GM12878 (cell line): ENCODE data around the gene EIF3D. TPM values are rescaled to one million over a fixed set of nuclear protein-coding genes. Genes with fewer than 3 reads are reported as not detected.

Experiments used
- ATF7 ChIP-seq: fragments of 450-650 bp; IDR thresholded peaks from 2 replicates; pipeline ENCODE4 v1.6.1; 2016; ENCODE audit warnings: low read depth, mild to moderate bottlenecking
- BACH1 ChIP-seq: fragments of 450-650 bp; IDR thresholded peaks from 2 replicates; pipeline ENCODE4 v1.6.1; 2017; ENCODE audit warnings: mild to moderate bottlenecking, borderline replicate concordance
- BCL3 ChIP-seq: IDR thresholded peaks from 2 replicates; pipeline ENCODE4 v1.6.1; 2011; ENCODE audit warnings: borderline replicate concordance, low read depth, mild to moderate bottlenecking, moderate library complexity, low read length; ENCODE audit not compliant: insufficient read depth, poor library complexity, severe bottlenecking
- BMI1 ChIP-seq: fragments of 450-650 bp; IDR thresholded peaks from 2 replicates; pipeline ENCODE4 v1.6.1; 2016; ENCODE audit warnings: mild to moderate bottlenecking, moderate library complexity, borderline replicate concordance
- CREB1 ChIP-seq: IDR thresholded peaks from 2 replicates; pipeline ENCODE4 v1.6.1; 2012; ENCODE audit warnings: low read depth, mild to moderate bottlenecking, inconsistent platforms
- CREM ChIP-seq: IDR thresholded peaks from 2 replicates; pipeline ENCODE4 v1.6.1; 2014; ENCODE audit warnings: antibody characterized with exemption, low read depth
- EGR1 ChIP-seq, 2 experiments: IDR thresholded peaks; 1 replicate in 1 of 2; 2 replicates in 1 of 2; pipeline ENCODE4 v1.6.1; 2011 to 2012; ENCODE audit warnings: low read depth in 2 of 2, low read length in 2 of 2, borderline replicate concordance in 1 of 2, mild to moderate bottlenecking in 1 of 2, moderate library complexity in 1 of 2
- ESRRA ChIP-seq: IDR thresholded peaks from 2 replicates; pipeline ENCODE4 v1.6.1; 2012; ENCODE audit warnings: mild to moderate bottlenecking, low read length, improper control_type of control experiment
- ETV6 ChIP-seq, 2 experiments: fragments of 450-650 bp in 1 of 2; IDR thresholded peaks in 1 of 2; conservative IDR thresholded peaks in 1 of 2; 2 replicates each; pipeline ENCODE4 v1.6.1; 2014; ENCODE audit warnings: antibody characterized with exemption in 1 of 2, borderline replicate concordance in 1 of 2, low read depth in 1 of 2, mild to moderate bottlenecking in 1 of 2, moderate library complexity in 1 of 2
- IRF4 ChIP-seq: IDR thresholded peaks from 2 replicates; pipeline ENCODE4 v1.6.1; 2011; ENCODE audit warnings: low read depth, low read length
- KLF5 ChIP-seq: fragments of 450-650 bp; IDR thresholded peaks from 2 replicates; pipeline ENCODE4 v1.6.1; 2014; ENCODE audit warnings: mild to moderate bottlenecking; ENCODE audit not compliant: partially characterized antibody
- NFIC ChIP-seq: IDR thresholded peaks from 2 replicates; pipeline ENCODE4 v1.6.1; 2012; ENCODE audit warnings: low read depth, mild to moderate bottlenecking, inconsistent platforms, low read length, moderate library complexity
- NFYB ChIP-seq: IDR thresholded peaks from 2 replicates; pipeline ENCODE4 v1.6.1; 2011; ENCODE audit warnings: low read depth, mild to moderate bottlenecking, low read length, improper control_type of control experiment, moderate library complexity; ENCODE audit not compliant: insufficient read depth
- PML ChIP-seq: IDR thresholded peaks from 2 replicates; pipeline ENCODE4 v1.6.1; 2012; ENCODE audit warnings: low read length, inconsistent platforms
- POLR2AphosphoS2 ChIP-seq: IDR thresholded peaks from 2 replicates; pipeline ENCODE4 v1.6.1; 2011; ENCODE audit warnings: low read depth, mild to moderate bottlenecking, low read length, improper control_type of control experiment, moderate library complexity
- RB1 ChIP-seq: fragments of 450-650 bp; formaldehyde crosslinking; IDR thresholded peaks from 2 replicates; pipeline ENCODE4 v1.6.1; 2017; ENCODE audit warnings: mild to moderate bottlenecking, borderline replicate concordance
- RELB ChIP-seq: fragments of 450-650 bp; IDR thresholded peaks from 2 replicates; pipeline ENCODE4 v1.6.1; 2017; ENCODE audit warnings: low read depth, mild to moderate bottlenecking, moderate library complexity
- SP1 ChIP-seq: IDR thresholded peaks from one replicate; pipeline ENCODE4 v1.6.1; 2011; ENCODE audit warnings: low read depth, low read length
- TAF1 ChIP-seq: IDR thresholded peaks from 2 replicates; pipeline ENCODE4 v1.6.1; 2011; ENCODE audit warnings: mild to moderate bottlenecking, low read depth, low read length, borderline replicate concordance
- TCF3 ChIP-seq: IDR thresholded peaks from 2 replicates; pipeline ENCODE4 v1.6.1; 2012; ENCODE audit warnings: low read depth, mild to moderate bottlenecking, low read length, borderline replicate concordance; ENCODE audit not compliant: insufficient read depth
- ZNF384 ChIP-seq: IDR thresholded peaks from 2 replicates; pipeline ENCODE4 v1.6.1; 2012; ENCODE audit warnings: low read depth, mild to moderate bottlenecking, low read length, improper control_type of control experiment, borderline replicate concordance
- polyA plus RNA-seq, 11 experiments: library from polyadenylated mRNA; depleted of rRNA in 4 of 11; unstranded in 6 of 11; stranded (reverse) in 5 of 11; fragments of >200 nt; fragmentation: Nextera tagmentation in 4 of 11; fragmentation: Illumina TruSeq in 1 of 11; extraction: Ambion mirVana in 4 of 11; extraction: Trizol in 1 of 11; gene quantifications; 1 replicate in 1 of 11; 2 replicates in 10 of 11; pipeline versions ENCODE4 v1.2.1 to v1.2.3, GENCODE V29; 2011 to 2016; ENCODE audit warnings: inconsistent platforms in 2 of 11, missing spikeins in 2 of 11, low read depth in 1 of 11
- total RNA-seq, 4 experiments: library from RNA; depleted of rRNA in 3 of 4; stranded (reverse); fragments of >200 nt in 3 of 4; fragmentation: Illumina TruSeq in 1 of 4; extraction: Trizol in 1 of 4; gene quantifications; 2 replicates each; pipeline versions ENCODE4 v1.2.1 to v1.2.3, GENCODE V29; 2013 to 2021
- TF ChIP-seq, protein P1 (sequence below): IDR thresholded peaks from 2 replicates; pipeline ENCODE4 v1.6.1; 2012; ENCODE audit warnings: low read depth, low read length, improper control_type of control experiment
- TF ChIP-seq, protein P2 (sequence below): fragments of 450-650 bp; IDR thresholded peaks from 2 replicates; pipeline ENCODE4 v1.6.1; 2018; ENCODE audit warnings: borderline replicate concordance, mild to moderate bottlenecking; ENCODE audit not compliant: partially characterized antibody

Gene EIF3D
- total and polyA plus RNA-seq, 10 of the 15 experiments (the other 5 are each of a cell fraction or from before 2014, with no cell fraction given): 240 to 558 (median 420) TPM

GRCh38 chr22:36481393-36482168, 47.4 kb downstream of the EIF3D start, which contains the start of gene TXN2 (continued):
- TF ChIP-seq, protein P1, sequence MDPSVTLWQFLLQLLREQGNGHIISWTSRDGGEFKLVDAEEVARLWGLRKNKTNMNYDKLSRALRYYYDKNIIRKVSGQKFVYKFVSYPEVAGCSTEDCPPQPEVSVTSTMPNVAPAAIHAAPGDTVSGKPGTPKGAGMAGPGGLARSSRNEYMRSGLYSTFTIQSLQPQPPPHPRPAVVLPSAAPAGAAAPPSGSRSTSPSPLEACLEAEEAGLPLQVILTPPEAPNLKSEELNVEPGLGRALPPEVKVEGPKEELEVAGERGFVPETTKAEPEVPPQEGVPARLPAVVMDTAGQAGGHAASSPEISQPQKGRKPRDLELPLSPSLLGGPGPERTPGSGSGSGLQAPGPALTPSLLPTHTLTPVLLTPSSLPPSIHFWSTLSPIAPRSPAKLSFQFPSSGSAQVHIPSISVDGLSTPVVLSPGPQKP: peak; percentile 71
- TF ChIP-seq POLR2AphosphoS2 (peak; percentile 97), BMI1 (no peak), NFYB (peak; percentile 65; the same call in 1 of the 2 replicates), NFIC (0 out of 2 replicates have a peak, but pooled peaks have one; percentile 24), TAF1 (peak; percentile 72; the same call in 1 of the 2 replicates), ETV6 (conservative IDR thresholded peaks at IDR 0.05 in 1 of 2, IDR thresholded peaks at IDR 0.05 in 1 of 2; ENCODE audit: borderline replicate concordance in 1 of 2, low read depth in 1 of 2) (peak in 1 of 2 experiments; percentile 0; a peak in 1 of 4 replicates), RELB (peak; percentile 97), SP1 (peak; percentile 9), ATF7 (peak; percentile 92), ZNF384 (peak; percentile 85), RB1 (peak; percentile 40; the same call in 1 of the 2 replicates), IRF4 (0 out of 2 replicates have a peak, but pooled peaks have one; percentile 48), TCF3 (0 out of 2 replicates have a peak, but pooled peaks have one; percentile 51), BACH1 (peak; percentile 56; the same call in 1 of the 2 replicates), ESRRA (0 out of 2 replicates have a peak, but pooled peaks have one; percentile 68), BCL3 (no peak), CREB1 (peak; percentile 95), KLF5 (peak; percentile 70), CREM (peak; percentile 96), PML (peak; percentile 95), EGR1 (IDR thresholded peaks at IDR 0.05; ENCODE audit: borderline replicate concordance in 1 of 2, low read depth in 2 of 2, low read length in 2 of 2) (peak; percentile 40 to 82)
- TF ChIP-seq, protein P2, sequence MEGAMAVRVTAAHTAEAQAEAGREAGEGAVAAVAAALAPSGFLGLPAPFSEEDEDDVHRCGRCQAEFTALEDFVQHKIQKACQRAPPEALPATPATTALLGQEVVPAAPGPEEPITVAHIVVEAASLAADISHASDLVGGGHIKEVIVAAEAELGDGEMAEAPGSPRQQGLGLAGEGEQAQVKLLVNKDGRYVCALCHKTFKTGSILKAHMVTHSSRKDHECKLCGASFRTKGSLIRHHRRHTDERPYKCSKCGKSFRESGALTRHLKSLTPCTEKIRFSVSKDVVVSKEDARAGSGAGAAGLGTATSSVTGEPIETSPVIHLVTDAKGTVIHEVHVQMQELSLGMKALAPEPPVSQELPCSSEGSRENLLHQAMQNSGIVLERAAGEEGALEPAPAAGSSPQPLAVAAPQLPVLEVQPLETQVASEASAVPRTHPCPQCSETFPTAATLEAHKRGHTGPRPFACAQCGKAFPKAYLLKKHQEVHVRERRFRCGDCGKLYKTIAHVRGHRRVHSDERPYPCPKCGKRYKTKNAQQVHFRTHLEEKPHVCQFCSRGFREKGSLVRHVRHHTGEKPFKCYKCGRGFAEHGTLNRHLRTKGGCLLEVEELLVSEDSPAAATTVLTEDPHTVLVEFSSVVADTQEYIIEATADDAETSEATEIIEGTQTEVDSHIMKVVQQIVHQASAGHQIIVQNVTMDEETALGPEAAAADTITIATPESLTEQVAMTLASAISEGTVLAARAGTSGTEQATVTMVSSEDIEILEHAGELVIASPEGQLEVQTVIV: peak; percentile 84
